ENCODE data around the gene VANGL2. TPM values are rescaled to one million over a fixed set of nuclear protein-coding genes. Genes with fewer than 3 reads are reported as not detected.

VANGL2 gene
- total RNA-seq, 6 experiments from 2014 or later, result not detected

DNA sequence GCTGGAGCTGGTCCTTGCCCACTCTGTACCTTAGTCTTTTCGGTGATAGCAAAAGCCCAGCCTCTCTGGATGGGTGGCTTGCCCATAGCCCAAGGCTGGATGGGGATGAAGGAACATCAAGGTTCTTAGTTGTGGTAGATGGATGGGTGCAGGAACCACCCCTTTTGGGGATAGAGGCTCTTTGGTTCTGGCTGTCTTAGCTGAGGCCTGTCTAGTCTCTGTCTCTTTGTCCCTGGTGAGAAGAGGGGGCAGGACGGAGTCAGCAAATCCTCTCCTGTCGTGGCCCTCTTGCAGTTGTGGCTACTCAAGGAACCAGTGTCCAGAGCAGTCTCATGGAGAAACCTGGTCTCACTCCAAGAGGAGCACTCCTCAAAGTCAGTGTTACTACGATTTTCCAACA, 8.5 kb downstream of the VANGL2 start:
- H3K4me3 Mint-ChIP-seq, result no peak overlapping the region
- TF ChIP-seq, protein P1, sequence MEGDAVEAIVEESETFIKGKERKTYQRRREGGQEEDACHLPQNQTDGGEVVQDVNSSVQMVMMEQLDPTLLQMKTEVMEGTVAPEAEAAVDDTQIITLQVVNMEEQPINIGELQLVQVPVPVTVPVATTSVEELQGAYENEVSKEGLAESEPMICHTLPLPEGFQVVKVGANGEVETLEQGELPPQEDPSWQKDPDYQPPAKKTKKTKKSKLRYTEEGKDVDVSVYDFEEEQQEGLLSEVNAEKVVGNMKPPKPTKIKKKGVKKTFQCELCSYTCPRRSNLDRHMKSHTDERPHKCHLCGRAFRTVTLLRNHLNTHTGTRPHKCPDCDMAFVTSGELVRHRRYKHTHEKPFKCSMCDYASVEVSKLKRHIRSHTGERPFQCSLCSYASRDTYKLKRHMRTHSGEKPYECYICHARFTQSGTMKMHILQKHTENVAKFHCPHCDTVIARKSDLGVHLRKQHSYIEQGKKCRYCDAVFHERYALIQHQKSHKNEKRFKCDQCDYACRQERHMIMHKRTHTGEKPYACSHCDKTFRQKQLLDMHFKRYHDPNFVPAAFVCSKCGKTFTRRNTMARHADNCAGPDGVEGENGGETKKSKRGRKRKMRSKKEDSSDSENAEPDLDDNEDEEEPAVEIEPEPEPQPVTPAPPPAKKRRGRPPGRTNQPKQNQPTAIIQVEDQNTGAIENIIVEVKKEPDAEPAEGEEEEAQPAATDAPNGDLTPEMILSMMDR (IDR thresholded peaks at IDR 0.05), result no peak
- H3K36me3 Mint-ChIP-seq (ENCODE audit: low read depth), result no peaks in the 10 kb centered on the region
- DNase-seq, result no peak
- H3K27me3 Mint-ChIP-seq (ENCODE audit: insufficient read depth), result peaks cover 61% of the 10 kb centered on the region
- H3K9me3 Mint-ChIP-seq, result no peaks in the 10 kb centered on the region
- H3K27ac Mint-ChIP-seq, result no peak overlapping the region
- H3K4me1 Mint-ChIP-seq (ENCODE audit: low read depth), result no peaks in the 10 kb centered on the region

DNA sequence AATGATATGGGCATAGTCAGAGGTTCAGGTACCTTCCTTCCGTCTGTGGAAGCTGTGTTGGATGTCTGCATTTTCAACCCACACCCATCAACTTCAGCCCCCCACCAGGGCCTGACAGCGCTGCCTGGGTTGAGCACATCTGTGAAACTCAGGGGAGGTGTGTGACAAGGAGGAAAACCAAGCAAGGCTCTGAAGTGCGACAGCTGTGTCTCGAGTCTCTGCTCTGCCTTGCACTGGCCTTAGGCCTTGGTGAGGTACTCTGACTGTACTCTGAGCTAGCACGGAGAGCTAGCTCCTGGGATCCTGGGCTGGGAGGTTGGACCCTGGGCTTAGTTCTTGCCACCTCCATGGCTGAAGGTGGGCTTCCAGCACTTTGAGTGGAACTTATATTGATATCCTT, 9.1 kb downstream of the VANGL2 start:
- Mint-ChIP-seq H3K4me3 (no peak overlapping the region), H3K27ac (no peak overlapping the region), H3K27me3 (ENCODE audit: insufficient read depth) (peaks cover 57% of the 10 kb centered on the region), H3K4me1 (ENCODE audit: low read depth) (no peaks in the 10 kb centered on the region), H3K9me3 (no peaks in the 10 kb centered on the region), H3K36me3 (ENCODE audit: low read depth) (no peaks in the 10 kb centered on the region)
- TF ChIP-seq, protein P1 (IDR thresholded peaks at IDR 0.05), result no peak
- DNase-seq, result no peak

DNA sequence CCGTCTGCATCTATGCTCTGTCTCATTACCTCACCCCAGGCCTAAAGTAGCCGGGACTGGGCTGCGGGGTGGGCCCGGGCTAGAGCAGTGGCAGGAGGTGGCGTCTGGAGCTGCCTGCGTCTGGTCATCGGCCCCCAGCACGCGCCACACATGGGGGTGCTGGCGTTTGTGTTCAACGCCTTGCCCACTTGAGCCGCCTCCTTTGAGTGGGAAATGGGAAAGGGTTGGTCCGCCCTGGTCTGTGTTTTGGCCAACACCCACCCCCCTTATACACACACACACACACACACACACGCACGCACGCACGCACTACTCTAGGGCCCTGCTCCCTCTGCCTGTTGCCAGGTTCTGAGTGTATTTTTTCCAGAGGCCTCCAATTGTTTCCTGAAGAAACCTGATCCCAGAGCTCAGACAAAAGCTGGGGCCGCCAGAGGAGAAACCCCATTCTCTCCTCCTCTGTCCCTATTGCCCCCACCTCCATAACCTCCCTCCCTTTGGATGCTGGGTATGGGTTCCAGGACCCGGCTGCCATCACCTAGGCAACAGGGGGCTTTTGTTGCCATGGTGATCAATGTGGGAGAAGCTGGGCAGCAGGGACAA, 10.1 kb downstream of the VANGL2 start:
- no peaks in the 10 kb centered on the region for H3K4me1 Mint-ChIP-seq (ENCODE audit: low read depth)

DNA sequence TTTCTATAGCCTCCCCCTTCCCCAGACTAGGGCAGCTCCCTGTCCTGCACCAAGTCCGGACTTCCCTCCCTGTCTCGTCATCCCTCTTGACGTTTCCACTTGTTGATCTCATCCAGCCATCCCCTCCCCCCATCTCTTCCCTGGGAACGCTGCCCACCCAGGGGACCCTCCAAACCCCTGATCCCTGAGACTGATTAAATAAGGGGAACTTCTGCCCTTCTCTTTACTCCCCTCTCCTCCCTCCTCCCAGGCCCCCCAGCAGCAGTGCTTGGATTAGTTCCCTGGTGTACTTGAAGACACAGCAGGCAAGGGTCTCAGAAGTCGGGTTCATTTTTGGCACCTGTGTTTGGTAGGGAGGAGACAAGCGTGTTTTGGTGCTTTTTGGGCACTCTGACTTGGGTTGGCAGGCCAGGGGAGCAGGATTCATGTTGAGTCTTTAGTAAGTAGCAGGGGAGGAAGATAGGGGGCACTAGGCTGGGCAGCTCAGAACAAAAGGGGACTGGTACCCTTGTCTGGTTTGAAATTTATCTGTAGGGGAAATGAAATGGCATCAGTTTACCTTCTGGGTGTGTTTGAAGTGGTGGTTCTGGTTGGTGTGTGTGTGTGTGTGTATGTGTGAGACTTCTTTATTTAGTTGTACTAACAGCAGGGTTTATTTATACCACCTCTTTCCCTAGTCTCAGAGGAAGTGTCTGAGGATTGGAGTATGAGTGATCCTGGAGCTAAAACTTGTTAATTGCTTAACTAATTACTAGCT, 11.1 kb downstream of the VANGL2 start:
- no peaks in the 10 kb centered on the region for H3K36me3 Mint-ChIP-seq (ENCODE audit: low read depth)
- H3K27me3 Mint-ChIP-seq (ENCODE audit: insufficient read depth), result peaks cover 41% of the 10 kb centered on the region
- no peaks in the 10 kb centered on the region for H3K4me1 Mint-ChIP-seq (ENCODE audit: low read depth)
- H3K27ac Mint-ChIP-seq, result no peak overlapping the region
- TF ChIP-seq, protein P1 (IDR thresholded peaks at IDR 0.05), result peak; percentile 16; the same call in 1 of the 2 replicates
- H3K9me3 Mint-ChIP-seq, result no peaks in the 10 kb centered on the region
- DNase-seq, result no peak
- H3K4me3 Mint-ChIP-seq, result no peak overlapping the region

More for the DNA sequence above, 10.1 kb downstream of the VANGL2 start:
- TF ChIP-seq, protein P1 (IDR thresholded peaks at IDR 0.05), result no peak
- no peaks in the 10 kb centered on the region for H3K36me3 Mint-ChIP-seq (ENCODE audit: low read depth)
- H3K9me3 Mint-ChIP-seq, result no peaks in the 10 kb centered on the region
- peaks cover 49% of the 10 kb centered on the region for H3K27me3 Mint-ChIP-seq (ENCODE audit: insufficient read depth)
- no peak overlapping the region for H3K27ac Mint-ChIP-seq
- DNase-seq, result no peak
- no peak overlapping the region for H3K4me3 Mint-ChIP-seq

DNA sequence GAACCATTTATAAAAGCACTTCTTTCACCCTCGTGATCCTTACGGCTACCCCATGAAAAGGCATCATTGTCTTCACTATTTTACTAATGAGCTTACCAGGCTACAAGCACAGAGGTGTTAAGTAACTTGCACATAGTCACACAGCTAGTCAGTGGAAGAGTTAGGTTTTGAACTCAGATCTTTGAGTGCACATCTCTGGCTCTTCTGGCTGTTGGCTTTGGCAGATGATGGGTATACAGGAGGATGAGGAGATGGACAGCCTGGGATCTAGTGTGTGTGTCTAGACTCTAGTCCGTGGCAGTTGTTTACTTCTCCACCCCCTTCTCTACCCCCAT, 11.6 kb downstream of the VANGL2 start:
- no peaks in the 10 kb centered on the region for H3K36me3 Mint-ChIP-seq (ENCODE audit: low read depth)
- no peak overlapping the region for H3K27ac Mint-ChIP-seq
- no peaks in the 10 kb centered on the region for H3K9me3 Mint-ChIP-seq
- H3K4me1 Mint-ChIP-seq (ENCODE audit: low read depth), result no peaks in the 10 kb centered on the region
- TF ChIP-seq, protein P1 (IDR thresholded peaks at IDR 0.05), result no peak
- no peak overlapping the region for H3K4me3 Mint-ChIP-seq
- DNase-seq, result no peak
- peaks cover 37% of the 10 kb centered on the region for H3K27me3 Mint-ChIP-seq (ENCODE audit: insufficient read depth)

Measured in HFFc6 (cell line).